Hippocampal formation (tissue), 2 donors: ENCODE results near the gene SPPL3.
A peak's percentile ranks its signal among the peaks of the same experiment; 100 is the strongest.
"Not testable (repeated sequence)": the region's sequence is repeated elsewhere in the genome, so short reads cannot be mapped to it uniquely, and the experiment has no call there.

Experiments
- DNase-seq, 2 donors: peaks; one replicate each; lab custom pipeline; 2025; lab: John Stamatoyannopoulos, UW

SPPL3 gene

DNA sequence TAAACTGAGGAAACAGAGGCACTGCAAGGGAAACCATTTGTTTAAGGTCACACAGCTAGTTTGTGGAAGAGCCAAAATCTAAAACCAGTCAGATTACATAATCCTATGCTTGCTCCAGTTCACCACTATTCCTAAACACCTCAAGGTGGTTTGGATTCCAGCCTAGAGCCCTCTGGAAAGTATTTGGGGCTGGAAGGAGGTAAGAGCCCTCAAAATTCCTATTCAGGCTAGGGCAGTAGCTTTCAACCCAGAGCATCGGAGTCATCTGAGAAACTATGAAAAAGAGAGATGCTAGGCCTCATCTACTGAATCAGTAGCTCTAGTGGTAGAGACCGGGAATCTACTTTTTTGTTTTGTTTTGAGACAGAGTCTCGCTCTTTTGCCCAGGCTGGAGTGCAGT lies 16.0 kb upstream of the SPPL3 start:
- DNase-seq, result no peak

DNA sequence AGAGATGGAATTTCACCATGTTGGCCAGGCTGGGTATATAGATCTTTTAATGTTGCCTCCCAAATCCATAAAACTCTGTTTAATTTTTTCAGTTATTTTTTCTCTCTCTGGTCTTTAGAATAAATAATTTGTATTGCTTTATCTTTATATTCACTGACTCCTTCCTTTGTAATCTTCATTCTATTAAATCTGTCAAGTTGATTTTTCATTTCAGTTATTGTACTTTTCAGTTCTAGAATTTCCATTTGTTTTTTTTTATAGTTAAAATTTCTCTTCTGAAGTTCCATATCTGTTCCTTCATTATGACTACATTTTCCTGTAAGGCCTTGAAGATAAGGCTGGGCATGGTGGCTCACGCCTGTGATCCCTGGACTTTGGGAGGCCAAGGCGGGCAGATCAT lies 13.6 kb upstream of the SPPL3 start:
- DNase-seq, result no peak

DNA sequence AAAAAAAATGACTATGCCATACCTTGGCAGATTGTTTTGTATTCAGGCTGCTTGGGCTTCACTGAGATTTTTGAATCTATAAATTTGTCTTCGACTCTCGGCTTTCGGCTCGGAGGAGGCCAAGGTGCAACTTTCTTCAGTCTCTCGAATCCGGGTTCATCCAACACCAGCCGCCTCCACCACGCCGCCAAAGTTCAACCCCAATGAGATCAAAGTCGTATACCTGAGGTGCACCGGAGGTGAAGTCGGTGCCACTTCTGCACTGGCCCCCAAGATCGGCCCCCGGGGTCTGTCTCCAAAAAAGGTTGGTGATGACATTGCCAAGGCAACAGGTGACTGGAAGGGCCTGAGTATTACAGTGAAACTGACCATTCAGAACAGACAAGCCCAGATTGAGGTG lies 12.4 kb upstream of the SPPL3 start:
- DNase-seq, result no peak

DNA sequence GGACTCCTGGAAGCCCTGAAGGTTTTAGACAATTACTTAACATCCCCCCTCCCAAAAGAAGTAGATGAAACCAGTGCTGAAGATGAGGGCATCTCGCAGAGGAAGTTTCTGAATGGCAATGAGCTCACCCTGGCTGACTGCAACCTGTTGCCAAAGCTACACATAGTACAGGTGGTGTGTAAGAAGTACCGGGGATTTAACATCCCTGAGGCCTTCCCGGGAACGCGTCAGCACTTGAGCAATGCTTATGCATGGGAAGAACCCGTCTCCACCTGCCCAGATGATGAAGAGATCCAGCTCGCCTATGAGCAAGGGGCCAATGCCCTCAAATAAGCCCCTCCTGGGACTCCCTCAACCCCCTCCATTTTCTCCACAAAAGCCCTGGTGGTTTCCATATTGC lies 10.6 kb upstream of the SPPL3 start:
- no peak for DNase-seq

DNA sequence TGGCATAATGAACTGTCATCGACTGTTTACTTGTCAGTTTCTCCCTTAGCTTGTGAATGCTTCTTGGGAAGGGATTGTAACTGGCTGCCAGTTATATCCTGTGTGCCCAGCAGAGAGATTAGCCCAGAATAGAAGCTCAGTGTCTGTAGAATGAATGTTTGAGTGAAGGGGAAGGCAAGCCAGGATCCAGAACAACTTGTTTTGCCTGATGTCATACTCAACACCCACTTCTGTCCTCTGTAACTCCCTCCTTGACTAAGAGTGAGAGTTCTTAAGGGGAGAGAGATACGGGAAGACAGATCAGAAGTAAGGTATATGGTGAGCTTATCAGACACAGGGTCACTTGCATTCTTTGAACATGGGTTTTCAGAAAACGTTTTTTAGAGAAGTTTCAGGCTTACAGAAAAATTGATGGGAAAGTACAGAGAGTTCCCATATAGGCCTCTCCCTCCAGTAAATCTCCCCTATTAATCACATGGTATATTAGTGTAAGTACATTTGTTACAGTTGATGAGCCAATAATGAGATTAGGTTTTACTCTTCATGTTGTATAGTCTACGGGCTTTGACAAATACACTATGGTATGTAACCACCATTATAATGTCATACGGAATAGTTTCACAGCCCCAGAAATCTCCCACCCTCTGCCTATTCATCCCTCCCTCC lies 5.6 kb upstream of the SPPL3 start:
- DNase-seq, result no peak

DNA sequence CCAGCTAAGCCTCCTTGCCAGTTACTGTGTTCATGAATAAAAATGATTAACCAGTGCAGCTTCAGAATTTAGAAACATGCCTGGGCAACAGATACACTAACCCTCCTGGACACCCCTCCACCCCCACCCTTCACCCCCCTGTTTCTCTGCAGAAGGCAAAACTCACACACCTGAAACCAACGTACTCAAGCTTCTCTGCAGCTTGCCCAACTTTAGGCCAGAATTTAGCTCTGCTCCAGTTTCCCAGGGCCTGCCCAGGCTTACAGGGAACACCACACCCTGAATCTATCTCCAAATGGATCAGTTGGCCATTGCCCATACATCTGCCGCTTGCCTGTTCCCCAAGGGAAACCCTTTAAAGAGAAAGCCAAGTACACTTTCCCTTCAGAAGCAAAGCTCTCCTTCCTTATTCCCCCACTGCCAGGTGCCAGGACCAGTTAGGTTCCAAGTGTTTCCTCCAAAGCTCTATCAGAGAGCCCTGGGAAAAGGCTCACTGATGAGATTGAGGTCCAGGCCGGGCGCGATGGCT lies 1.8 kb upstream of the SPPL3 start:
- no peak for DNase-seq

DNA sequence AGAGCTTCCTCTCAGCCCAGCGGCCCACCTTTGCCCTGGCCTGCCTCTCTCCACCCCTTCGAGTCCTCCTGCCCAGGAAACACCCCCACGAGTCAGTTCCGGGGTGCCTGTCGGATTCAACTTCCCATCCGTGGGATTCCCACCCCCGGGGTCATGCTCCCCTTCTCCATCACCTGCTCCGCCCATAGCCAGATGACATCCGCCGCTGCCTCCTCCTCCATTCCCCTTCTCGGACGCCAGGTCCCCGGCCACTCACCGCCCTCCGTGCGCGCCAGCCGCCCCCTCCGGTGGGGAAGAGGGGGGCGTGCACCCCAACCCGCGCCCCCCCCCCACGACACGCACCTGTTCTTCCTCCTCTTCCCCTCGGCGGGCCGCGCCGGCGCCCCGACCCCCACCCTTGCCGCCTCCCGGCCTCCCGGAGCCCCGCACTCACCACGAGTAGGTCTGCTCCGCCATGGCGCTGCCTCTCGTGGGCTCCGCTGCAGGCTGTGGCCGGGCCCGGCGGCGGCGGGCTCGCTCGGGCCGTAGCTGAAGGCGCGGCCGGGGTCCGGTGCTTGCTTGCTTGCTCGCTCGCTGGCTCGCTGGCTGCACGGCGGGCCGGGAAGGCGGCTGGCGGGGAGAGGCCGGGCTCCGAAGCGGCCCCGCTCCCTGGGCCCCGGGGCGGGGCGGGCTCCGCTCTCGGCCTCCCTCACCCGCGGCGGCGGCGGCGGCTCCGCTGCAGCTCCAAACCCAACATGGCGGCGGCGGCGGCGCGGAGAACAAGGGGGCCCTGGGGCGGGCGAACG lies 554 bp downstream of the SPPL3 start:
- DNase-seq, result peak in 1 of 2 donors; percentile 19

DNA sequence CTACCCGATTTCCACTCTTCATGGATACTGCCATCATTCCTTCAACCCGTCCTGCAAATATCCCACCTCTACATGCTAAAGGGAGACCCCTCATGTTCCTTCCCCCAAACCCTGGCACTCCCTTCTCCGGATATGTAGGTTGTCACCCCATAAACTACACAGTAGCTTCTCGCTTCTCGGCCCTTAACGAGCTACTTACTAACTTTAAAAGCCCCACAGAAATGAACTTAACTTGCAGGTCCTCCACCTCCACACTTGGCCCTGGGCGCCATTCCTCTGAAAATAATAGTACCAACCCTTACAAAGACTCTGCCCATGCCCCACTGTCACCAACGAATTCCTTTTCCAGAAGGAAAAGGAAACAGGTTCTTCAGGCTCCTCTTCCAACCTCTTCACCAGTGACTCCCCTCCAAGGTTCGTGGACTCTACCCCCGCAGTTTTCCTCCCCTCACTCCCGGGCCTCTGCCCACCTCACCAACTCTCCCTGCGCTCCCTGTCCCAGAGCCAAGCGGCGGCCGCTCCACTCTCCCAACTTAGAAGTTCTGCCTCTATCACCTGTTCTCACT lies 1.2 kb downstream of the SPPL3 start:
- no peak for DNase-seq

DNA sequence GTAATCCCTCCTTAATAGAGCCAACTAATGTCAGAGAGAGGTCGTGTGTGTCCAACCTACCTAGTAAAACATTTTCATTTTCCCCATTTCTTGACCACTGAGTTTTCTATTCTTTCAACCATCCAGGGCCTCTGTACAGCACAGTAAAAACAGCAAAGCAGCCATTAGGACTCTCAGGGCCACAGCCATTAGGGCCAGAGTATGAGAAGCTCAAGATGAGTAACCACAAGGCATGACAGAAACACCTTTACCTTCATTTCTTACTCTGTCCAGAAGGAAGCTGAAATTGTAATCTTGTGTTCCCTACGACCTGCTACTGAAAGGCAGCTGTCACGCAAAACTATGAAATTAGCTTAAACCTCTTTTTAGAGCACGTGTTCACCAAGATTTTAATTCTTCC lies 2.3 kb downstream of the SPPL3 start:
- DNase-seq, result no peak

DNA sequence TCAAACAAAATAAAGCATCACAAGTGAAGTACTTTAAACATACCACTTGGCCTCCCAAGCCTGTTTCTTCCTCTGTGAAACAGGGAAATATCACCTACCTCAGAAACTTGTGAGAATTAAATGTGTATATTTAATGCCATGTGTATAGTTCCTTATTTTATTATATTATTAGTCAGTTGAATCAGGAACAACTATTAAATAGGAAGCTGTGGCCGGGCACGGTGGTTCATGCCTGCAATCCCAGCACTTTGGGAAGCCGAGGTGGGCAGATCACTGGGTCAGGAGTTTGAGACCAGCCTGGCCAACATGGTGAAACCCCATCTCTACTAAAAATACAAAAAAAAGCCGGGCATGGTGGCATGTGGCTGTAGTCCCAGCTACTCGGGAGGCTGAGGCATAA lies 3.1 kb downstream of the SPPL3 start:
- DNase-seq, result not testable (repeated sequence)

DNA sequence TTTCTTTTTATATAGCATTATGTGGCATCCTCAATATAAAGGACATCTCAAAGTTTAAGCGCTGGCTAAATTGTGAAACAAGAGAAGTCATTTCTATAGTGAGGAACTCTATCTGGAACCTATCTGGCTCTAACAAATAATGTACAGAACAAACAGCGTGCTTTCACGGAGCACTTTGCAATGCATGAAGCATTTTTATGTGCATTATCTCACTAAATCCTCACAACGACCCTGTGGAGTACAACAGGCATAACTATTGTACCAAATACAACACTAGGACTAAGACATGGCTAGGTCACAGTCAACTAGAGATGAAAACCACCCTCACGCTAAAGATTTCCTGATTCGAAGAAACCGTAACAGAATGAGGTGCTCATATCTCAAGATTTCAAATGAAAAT lies 8.6 kb downstream of the SPPL3 start:
- no peak for DNase-seq

DNA sequence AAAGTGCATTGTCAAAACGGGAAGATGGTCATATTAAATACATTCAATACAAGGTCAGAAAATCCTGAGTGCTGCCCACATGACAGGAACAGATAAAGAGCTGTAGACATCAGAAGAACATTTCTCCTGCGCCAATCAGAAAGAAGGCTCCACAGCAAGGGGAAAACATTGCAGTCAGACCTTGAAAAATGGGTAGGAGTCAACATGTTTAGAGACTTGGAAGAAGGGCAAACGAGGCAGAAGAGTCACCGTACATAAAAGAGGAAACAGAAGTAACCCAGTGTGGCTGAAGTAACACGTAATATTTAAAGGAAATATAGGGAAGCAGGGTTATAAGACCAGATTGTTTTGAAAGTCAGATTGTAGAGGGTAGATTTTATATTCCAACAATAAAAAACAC lies 11.9 kb downstream of the SPPL3 start:
- no peak for DNase-seq

DNA sequence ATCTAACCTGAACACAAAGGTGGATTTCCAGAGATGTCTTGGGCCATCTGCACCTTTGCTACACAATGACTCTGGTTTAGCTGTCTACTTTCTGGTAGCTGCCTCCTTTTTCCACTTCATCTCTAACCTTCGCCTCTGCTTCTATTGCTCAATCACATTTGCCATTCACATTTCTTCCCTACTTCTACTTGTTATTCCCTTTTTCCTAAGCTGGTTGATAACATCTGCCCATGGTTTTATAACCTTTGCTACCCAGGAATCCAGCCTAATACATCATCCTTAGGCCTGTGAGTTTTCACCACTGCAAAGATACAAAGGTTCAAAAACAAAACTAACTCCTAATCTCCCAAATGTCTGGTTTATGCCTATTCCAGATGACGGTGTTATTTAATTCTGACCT lies 13.2 kb downstream of the SPPL3 start:
- no peak for DNase-seq

DNA sequence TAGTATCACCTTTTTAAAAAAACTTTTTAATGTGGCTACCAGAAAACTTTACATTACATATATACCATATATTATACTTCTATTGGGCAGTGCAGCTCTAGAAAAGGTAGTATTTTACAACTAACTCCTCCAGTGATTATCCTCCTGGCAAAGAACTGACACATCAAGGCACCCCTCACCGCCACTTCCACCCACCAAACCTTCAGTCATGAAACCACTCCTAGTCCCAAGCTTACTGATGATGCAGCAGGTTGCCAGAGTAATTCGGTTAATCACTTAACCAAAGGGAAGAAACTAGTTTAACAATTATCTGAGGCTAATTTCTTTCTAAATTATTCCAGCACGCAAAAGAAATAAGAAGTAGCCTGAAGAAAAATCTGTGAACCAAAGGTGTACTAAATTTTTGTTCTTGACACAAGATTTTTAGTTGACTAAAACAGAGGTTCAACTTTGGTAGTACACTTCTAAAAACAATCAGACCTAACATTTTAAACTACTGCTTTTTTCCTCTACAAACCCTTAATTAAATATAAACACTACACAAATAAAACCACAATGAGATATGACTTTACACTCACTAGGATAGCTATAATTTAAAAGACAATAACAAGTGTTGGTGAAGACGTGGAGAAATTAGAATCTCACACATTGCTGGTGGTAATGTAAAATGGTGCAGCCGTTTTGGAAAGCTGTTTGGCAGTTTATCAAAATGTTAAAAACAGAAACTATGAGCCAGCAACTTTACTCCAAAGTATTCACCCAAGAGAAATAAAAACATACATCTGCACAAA lies 16.7 kb downstream of the SPPL3 start:
- DNase-seq, result no peak

DNA sequence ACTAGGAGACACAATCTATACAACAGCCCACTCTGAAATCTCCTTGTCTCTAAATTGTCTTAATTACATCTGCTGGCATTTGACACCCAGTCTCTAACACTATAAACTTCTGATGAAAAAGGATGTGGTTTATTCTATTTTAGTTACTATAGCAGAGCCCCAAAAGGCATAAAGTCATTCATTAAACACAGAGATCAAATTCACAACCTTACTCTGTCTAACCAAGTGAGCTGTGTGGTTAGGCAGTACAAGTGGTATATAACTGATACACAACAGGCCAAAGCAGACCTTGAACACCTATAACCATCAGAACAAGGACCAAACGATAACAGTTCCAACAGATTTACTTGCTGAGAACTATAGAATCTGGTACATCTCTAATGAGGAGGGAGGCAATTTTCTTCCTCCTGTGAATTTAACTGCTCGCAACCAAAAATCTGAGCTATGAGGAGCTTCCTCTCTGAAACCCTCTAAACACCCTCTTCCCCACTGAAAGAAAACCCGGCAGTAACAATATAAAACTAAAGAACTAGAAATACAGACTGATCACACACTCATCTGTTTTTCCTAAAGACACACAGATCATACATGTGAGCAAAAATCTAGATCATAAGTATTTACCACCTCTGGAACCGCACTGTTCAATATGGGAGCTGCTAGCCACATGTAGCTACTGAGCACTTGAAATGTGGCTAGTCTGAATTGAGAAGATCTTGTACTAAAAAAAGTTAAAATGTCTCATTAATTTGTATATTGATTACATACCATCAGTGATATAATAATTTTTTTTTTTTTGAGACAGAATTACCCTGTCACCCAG lies 17.7 kb downstream of the SPPL3 start:
- no peak for DNase-seq

DNA sequence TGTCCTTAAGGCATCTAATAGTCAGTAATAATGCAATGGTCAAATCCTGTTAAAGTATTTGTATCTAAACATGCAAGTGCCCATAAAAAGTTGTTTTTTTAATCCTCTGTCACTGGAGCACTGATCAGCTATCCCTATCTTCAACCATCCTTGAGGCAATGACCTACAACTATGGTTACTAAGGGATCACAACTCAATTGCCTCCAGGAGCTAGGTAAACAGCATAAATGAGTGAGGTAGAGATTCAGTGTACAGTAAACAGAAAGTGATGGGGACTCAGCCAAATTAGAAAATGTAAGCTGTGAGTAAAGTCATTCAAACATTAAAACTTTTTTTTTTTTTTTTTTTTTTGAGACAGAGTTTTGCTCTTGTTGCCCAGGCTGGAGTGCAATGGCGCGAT lies 18.6 kb downstream of the SPPL3 start:
- DNase-seq, result no peak

DNA sequence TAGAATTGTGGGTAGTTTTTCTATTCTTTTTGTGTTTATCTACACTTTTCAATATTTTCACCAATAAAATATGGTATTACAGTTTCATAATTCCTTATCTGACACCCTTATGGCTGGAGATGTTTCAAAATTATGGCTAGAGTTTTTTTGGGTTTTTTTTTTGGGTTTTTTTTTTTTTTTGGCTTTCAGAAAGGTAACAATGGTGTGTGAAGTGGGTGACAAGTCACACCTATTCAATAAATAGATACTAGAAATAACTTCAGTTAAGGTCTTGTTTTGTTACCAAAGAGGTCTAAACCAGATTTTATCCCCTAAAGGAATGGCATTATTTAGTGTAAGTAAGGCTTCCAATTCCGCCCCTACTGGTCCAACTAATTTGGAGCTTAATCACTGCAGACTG lies 19.5 kb downstream of the SPPL3 start:
- DNase-seq, result no peak

DNA sequence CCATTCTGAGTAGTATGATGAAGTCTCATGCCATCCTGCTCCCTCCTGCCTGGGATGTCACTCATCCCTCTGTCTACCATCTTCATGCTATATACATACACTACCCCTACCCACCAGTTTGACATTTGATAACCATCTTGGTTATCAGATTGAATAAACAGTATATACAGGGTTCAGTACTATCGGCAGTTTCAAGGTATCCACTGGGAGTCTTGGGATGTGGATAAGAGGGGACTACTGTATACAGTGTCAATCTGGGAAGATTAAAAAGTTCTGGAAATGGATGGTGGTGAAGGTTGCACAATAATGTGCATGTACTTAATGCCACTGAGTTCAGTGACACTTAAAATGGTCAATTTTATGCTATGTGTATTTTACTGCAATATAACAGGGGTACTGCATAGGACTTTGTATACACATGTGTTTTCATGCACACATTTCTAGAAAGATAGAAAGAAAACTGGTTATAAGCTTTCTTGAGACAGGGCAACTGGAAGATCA lies 22.1 kb downstream of the SPPL3 start:
- DNase-seq, result no peak

DNA sequence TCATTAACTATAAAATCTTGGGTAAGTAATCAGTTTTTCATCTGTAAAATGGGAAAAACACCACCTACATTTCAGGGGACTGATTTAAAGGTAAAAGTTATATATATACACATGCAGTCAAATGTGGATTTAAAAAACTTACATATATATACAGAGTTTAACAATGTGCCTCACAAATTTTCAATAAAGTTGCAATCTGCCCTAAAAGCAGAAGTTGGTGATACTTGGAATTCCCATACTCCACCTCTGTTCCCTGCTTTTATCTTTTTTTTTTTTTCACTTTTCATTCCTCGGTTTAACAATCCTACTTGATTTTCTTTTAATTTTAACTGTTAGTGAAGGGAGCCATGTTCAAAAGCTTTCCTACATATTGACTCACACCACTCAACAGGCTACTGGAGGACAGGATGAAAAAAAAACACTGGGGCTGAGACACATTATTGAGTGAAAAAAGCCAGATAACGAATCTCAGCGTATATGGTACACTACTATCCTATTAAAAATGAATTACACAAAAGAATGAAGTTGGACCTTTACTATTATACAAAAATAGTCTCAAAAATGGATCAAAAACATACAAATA lies 24.3 kb downstream of the SPPL3 start:
- DNase-seq, result no peak

DNA sequence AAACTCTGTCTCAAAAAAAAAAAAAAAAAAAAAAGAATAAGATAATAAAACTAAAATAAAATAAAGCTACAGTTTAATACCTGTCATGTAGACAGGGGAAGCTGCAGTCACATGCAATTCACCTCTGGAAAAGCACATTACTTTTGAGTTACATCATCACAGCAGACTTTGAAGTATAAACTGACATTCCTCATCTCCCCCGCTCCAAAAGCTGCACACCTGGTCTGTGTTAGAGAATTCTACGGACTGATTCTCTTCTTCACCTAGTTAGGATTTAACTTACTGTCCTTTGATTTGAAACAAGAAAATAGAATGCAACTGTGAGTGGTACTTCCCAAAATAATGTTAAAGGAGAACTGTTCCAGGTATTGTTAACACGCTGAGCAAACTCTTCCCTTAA lies 25.1 kb downstream of the SPPL3 start:
- DNase-seq, result no peak
